IMR-90 (cell line): ENCODE data around the gene LTO1. TPM values are rescaled to one million over a fixed set of nuclear protein-coding genes. Genes with fewer than 3 reads are reported as not detected.

Experiments used
- ATAC-seq: fragments of 200-7000 bp; cut with Tn5 transposase; 2 replicates; pipeline ENCODE4 v1.9.1; 2020; ENCODE audit warnings: low read depth, mild to moderate bottlenecking, moderate library complexity
- BruUV-seq: library from RNA; stranded (reverse); fragments of 400-500 nt; replicated peaks from 2 replicates; lab custom pipeline; 2021; lab: Mats Ljungman, UMichigan
- CTCF ChIA-PET: fragments of 300-600 bp; formaldehyde crosslinking; extraction: SDS; loops from one replicate; lab custom pipeline; 2021; ENCODE audit warnings: antibody characterized with exemption; lab: Yijun Ruan, JAX
- POLR2A ChIA-PET: fragments of 300-600 bp; sonication (Branson Sonifier 250); formaldehyde crosslinking; loops from one replicate; lab custom pipeline; 2022; ENCODE audit warnings: antibody characterized with exemption; ENCODE audit not compliant: unreplicated experiment; lab: Charles Lee
- DNase-seq: peaks from one replicate; pipeline ENCODE4 v3.0.0; 2013
- H2AFZ ChIP-seq: replicated peaks from 2 replicates; pipeline ENCODE3; 2013; ENCODE audit warnings: low read length, mild to moderate bottlenecking; ENCODE audit not compliant: poor library complexity
- H2AK5ac ChIP-seq: 2 replicates; pipeline ENCODE4 v1.6.1; 2013; ENCODE audit warnings: low read depth, low read length, inconsistent platforms
- H2AK9ac ChIP-seq: replicated peaks from 2 replicates; pipeline ENCODE3; 2013; ENCODE audit warnings: mild to moderate bottlenecking, low read depth, low read length, moderate library complexity; ENCODE audit not compliant: poor library complexity
- H2BK120ac ChIP-seq: 2 replicates; pipeline ENCODE4 v1.6.1; 2013; ENCODE audit warnings: low read depth, low read length, inconsistent platforms
- H2BK15ac ChIP-seq: 3 replicates; pipeline ENCODE4 v1.6.1; 2013; ENCODE audit warnings: low read depth, low read length, inconsistent platforms
- H2BK20ac ChIP-seq: 2 replicates; pipeline ENCODE4 v1.6.1; 2013; ENCODE audit warnings: low read depth, mild to moderate bottlenecking, inconsistent platforms, low read length, moderate library complexity
- H2BK5ac ChIP-seq: 2 replicates; pipeline ENCODE4 v1.6.1; 2013; ENCODE audit warnings: mild to moderate bottlenecking, low read depth, low read length, inconsistent platforms; ENCODE audit not compliant: poor library complexity, severe bottlenecking
- H3K14ac ChIP-seq: replicated peaks from 2 replicates; pipeline ENCODE4 v1.6.1; 2013; ENCODE audit warnings: low read depth, low read length, inconsistent platforms
- H3K18ac ChIP-seq: 2 replicates; pipeline ENCODE4 v1.6.1; 2013; ENCODE audit warnings: low read depth, low read length, control low read depth
- H3K23ac ChIP-seq: 2 replicates; pipeline ENCODE4 v1.6.1; 2013; ENCODE audit warnings: low read depth, low read length, inconsistent platforms
- H3K27ac ChIP-seq: 2 replicates; pipeline ENCODE4 v1.5.1; 2013; ENCODE audit warnings: mild to moderate bottlenecking, control low read depth, low read length; ENCODE audit not compliant: insufficient read depth
- H3K27me3 ChIP-seq: 2 replicates; pipeline ENCODE4 v1.6.1; 2013; ENCODE audit warnings: low read length; ENCODE audit not compliant: control insufficient read depth, insufficient read depth
- H3K36me3 ChIP-seq: 2 replicates; pipeline ENCODE4 v1.6.1; 2013; ENCODE audit warnings: low read length, mixed read lengths; ENCODE audit not compliant: control insufficient read depth, insufficient read depth
- H3K4ac ChIP-seq: 2 replicates; pipeline ENCODE4 v1.6.1; 2013; ENCODE audit warnings: low read depth, low read length, inconsistent platforms
- H3K4me1 ChIP-seq: 2 replicates; pipeline ENCODE4 v1.6.1; 2013; ENCODE audit warnings: low read length, mixed read lengths; ENCODE audit not compliant: control insufficient read depth, insufficient read depth
- H3K4me2 ChIP-seq: 2 replicates; pipeline ENCODE4 v1.6.1; 2013; ENCODE audit warnings: low read depth, mild to moderate bottlenecking, control low read depth, low read length, moderate library complexity
- H3K4me3 ChIP-seq: 2 replicates; pipeline ENCODE4 v1.5.1; 2013; ENCODE audit warnings: low read depth, mild to moderate bottlenecking, control low read depth, low read length, moderate library complexity; ENCODE audit not compliant: insufficient read depth
- H3K56ac ChIP-seq: 2 replicates; pipeline ENCODE4 v1.6.1; 2013; ENCODE audit warnings: low read length, inconsistent platforms; ENCODE audit not compliant: insufficient read depth; ENCODE audit errors: extremely low read depth
- H3K79me1 ChIP-seq, 2 experiments: 2 replicates each; pipeline ENCODE4 v1.6.1; 2013; ENCODE audit warnings: low read length in 2 of 2, inconsistent platforms in 1 of 2, low read depth in 1 of 2
- H3K9ac ChIP-seq: 2 replicates; pipeline ENCODE4 v1.6.1; 2013; ENCODE audit warnings: low read depth, low read length, control low read depth
- H3K9me1 ChIP-seq: 2 replicates; pipeline ENCODE4 v1.6.1; 2013; ENCODE audit warnings: low read length, inconsistent platforms; ENCODE audit not compliant: insufficient read depth
- H3K9me3 ChIP-seq: 2 replicates; pipeline ENCODE4 v1.6.1; 2013; ENCODE audit warnings: low read length; ENCODE audit not compliant: control insufficient read depth, insufficient read depth
- H4K20me1 ChIP-seq: 2 replicates; pipeline ENCODE4 v1.6.1; 2013; ENCODE audit warnings: low read length, inconsistent platforms; ENCODE audit not compliant: insufficient read depth
- H4K5ac ChIP-seq: 2 replicates; pipeline ENCODE4 v1.6.1; 2013; ENCODE audit warnings: mild to moderate bottlenecking, low read depth, low read length, control low read depth
- H4K8ac ChIP-seq, 2 experiments: 2 replicates each; pipeline ENCODE4 v1.6.1; 2013; ENCODE audit warnings: low read depth in 2 of 2, low read length in 2 of 2, control low read depth in 1 of 2, inconsistent platforms in 1 of 2
- H4K91ac ChIP-seq: 2 replicates; pipeline ENCODE4 v1.6.1; 2013; ENCODE audit warnings: low read depth, low read length, inconsistent platforms; ENCODE audit not compliant: insufficient read depth
- CHD1 ChIP-seq: IDR thresholded peaks from 2 replicates; pipeline ENCODE4 v1.6.1; 2012; ENCODE audit warnings: low read depth, low read length, improper control_type of control experiment
- WGBS, 2 experiments: methylation state at CpG; one replicate each; pipeline versions ENCODE4 v1.1.5 to v1.1.7; 2013; ENCODE audit warnings: missing lambda C conversion rate in 2 of 2; ENCODE audit not compliant: insufficient read length in 1 of 2; ENCODE audit errors: extremely low coverage in 2 of 2; 5-methylcytosine and 5-hydroxymethylcytosine counted together
- dilution Hi-C: fragments of 300-500 bp; cut with HindIII; formaldehyde crosslinking; loops from one replicate; pipeline ENCODE4 v1.14.3; 2018; ENCODE audit warnings: low sequenced_read_pairs; ENCODE audit not compliant: unreplicated experiment
- in situ Hi-C: fragments of 300-500 bp; cut with MboI; formaldehyde crosslinking; loops from 3 replicates; pipeline ENCODE4 v1.14.3; 2019; ENCODE audit warnings: low sequenced_read_pairs, inconsistent platforms, mixed read lengths
- intact Hi-C: fragments of 100-400 bp; cut with micrococcal nuclease; formaldehyde crosslinking; loops from 2 replicates; pipeline ENCODE4 v1.10.0; 2022
- polyA plus RNA-seq, 3 experiments: library from polyadenylated mRNA; depleted of rRNA; stranded (reverse); fragments of >200 nt; gene quantifications; 2 replicates each; pipeline ENCODE4 v1.2.3, GENCODE V29; 2012; ENCODE audit warnings: low replicate concordance in 1 of 3
- total RNA-seq: library from RNA; depleted of rRNA; stranded (reverse); fragments of >200 nt; gene quantifications from 2 replicates; pipeline ENCODE4 v1.2.3, GENCODE V29; 2012

Gene LTO1
- total and polyA plus RNA-seq, 2 of the 4 experiments (the other 2 are of a cell fraction), result 8.2 to 23.5 TPM

GRCh38 chr11:69647761-69648497 is 27.2 kb downstream of the LTO1 start:
- H4K20me1 ChIP-seq, result peaks cover 97% of the 10 kb centered on the region
- peaks cover 85% of the 10 kb centered on the region for H3K36me3 ChIP-seq
- H3K9ac ChIP-seq, result no peak overlapping the region

More at GRCh38 chr11:69647761-69648497, 27.2 kb downstream of the LTO1 start:
- peak overlapping the region; percentile 17 for H2AK9ac ChIP-seq
- TF ChIP-seq CHD1, result no peak
- 95% methylated on average over 8 of the region's 28 CpGs; no CpG with 5 or more reads in 1 of the 2 experiments for WGBS, 2 experiments
- H3K18ac ChIP-seq, result no peak overlapping the region
- intact Hi-C loops (loop anchor here (10.0 kb wide), 1 partner anchor 743 kb away; the partner anchor contains the start of genes IGHMBP2 and MRPL21), in situ Hi-C loops (no loop called here), dilution Hi-C loops (no loop called here)
- no peak overlapping the region for H4K91ac ChIP-seq
- H3K27me3 ChIP-seq, result no peaks in the 10 kb centered on the region
- no peak overlapping the region for H3K4me2 ChIP-seq
- no peak overlapping the region for H3K4ac ChIP-seq
- H2BK120ac ChIP-seq, result no peak overlapping the region
- peaks cover 21% of the 10 kb centered on the region for H3K4me1 ChIP-seq
- no peak overlapping the region for H4K5ac ChIP-seq
- H3K23ac ChIP-seq, result 0 out of 2 replicates have a peak overlapping the region, but pooled peaks have one; percentile 39
- CTCF ChIA-PET, result no interaction called here
- no peak overlapping the region for H2BK5ac ChIP-seq
- no peak overlapping the region for H3K4me3 ChIP-seq
- H2AFZ ChIP-seq, result no peak overlapping the region
- H4K8ac ChIP-seq, result peak overlapping the region in 1 of 2 experiments; percentile 36; a peak in 1 of 4 replicates
- no peak for ATAC-seq
- no TSS peak for BruUV-seq
- H3K27ac ChIP-seq, result no peak overlapping the region
- POLR2A ChIA-PET, result no interaction called here
- no peaks in the 10 kb centered on the region for H3K9me3 ChIP-seq
- no peak for DNase-seq
- no peak overlapping the region for H2BK20ac ChIP-seq
- no peak overlapping the region for H3K56ac ChIP-seq
- H3K14ac ChIP-seq, result no peak overlapping the region
- H3K9me1 ChIP-seq, result no peaks in the 10 kb centered on the region; the same call in 1 of the 2 replicates
- no peak overlapping the region for H2AK5ac ChIP-seq
- no peak overlapping the region for H2BK15ac ChIP-seq
- peaks cover 21 to 86% of the 10 kb centered on the region in 2 experiments for H3K79me1 ChIP-seq
